Kidney (tissue), 14 donors: Measurements from ENCODE around the gene KDM3A. TPM values are rescaled to one million over a fixed set of nuclear protein-coding genes. Genes with fewer than 3 reads are reported as not detected.

Experiments used
- DNase-seq, 5 donors: peaks; one replicate each; pipeline ENCODE4 v3.0.0-alpha.2; 2013 to 2020
- FAIRE-seq: peaks from 2 replicates; lab custom pipeline; 2012; peaks lifted over from hg19 to GRCh38; lab: Jason Lieb, UNC
- H3K27ac ChIP-seq, 2 donors: one replicate each; pipeline ENCODE4 v1.7.0; 2013; ENCODE audit warnings: low read depth in 2 of 2, low read length in 2 of 2, inconsistent platforms in 1 of 2
- H3K27me3 ChIP-seq: one replicate; pipeline ENCODE4 v1.7.1; 2013; ENCODE audit warnings: low read length, inconsistent platforms; ENCODE audit not compliant: control insufficient read depth, insufficient read depth
- H3K36me3 ChIP-seq, 3 donors: one replicate each; pipeline versions ENCODE4 v1.7.0 to v1.7.1; 2013; ENCODE audit warnings: low read length in 3 of 3, control low read depth in 1 of 3, inconsistent platforms in 1 of 3; ENCODE audit not compliant: insufficient read depth in 3 of 3, control insufficient read depth in 2 of 3
- H3K4me1 ChIP-seq, 3 donors: one replicate each; pipeline versions ENCODE4 v1.7.0 to v1.7.1; 2013; ENCODE audit warnings: low read length in 3 of 3, inconsistent platforms in 1 of 3, low read depth in 1 of 3; ENCODE audit not compliant: control insufficient read depth in 2 of 3, insufficient read depth in 2 of 3
- H3K4me3 ChIP-seq, 3 donors: one replicate each; pipeline versions ENCODE4 v1.7.0 to v1.8.1; 2013; ENCODE audit warnings: low read length in 3 of 3, control low read depth in 1 of 3, inconsistent platforms in 1 of 3
- H3K9ac ChIP-seq, 3 donors: one replicate each; pipeline versions ENCODE4 v1.7.0 to v1.7.1; 2013; ENCODE audit warnings: low read length in 3 of 3, control low read depth in 1 of 3, inconsistent platforms in 1 of 3
- H3K9me3 ChIP-seq, 3 donors: one replicate each; pipeline versions ENCODE4 v1.7.0 to v1.7.1; 2013; ENCODE audit warnings: low read length in 3 of 3, control low read depth in 1 of 3, inconsistent platforms in 1 of 3; ENCODE audit not compliant: control insufficient read depth in 2 of 3, insufficient read depth in 1 of 3
- intact Hi-C: fragments of 100-400 bp; cut with DNase I; formaldehyde crosslinking; loops from one replicate; pipeline ENCODE4 v1.11.1; 2022
- polyA plus RNA-seq: library from polyadenylated mRNA; stranded (reverse); fragments of 350-450 nt; fragmentation: Illumina TruSeq; extraction: RNeasy Lipid Tissue Mini Kit (QIAGEN cat#74804); gene quantifications from one replicate; pipeline ENCODE4 v1.2.3, GENCODE V29; 2014; ENCODE audit warnings: low read depth, low replicate concordance; ENCODE audit not compliant: insufficient read depth
- total RNA-seq: library from RNA; stranded (reverse); fragmentation: NEBNext Ultra II Directional; extraction: Animal tissue kit (Norgen Biotek cat#: 25700); gene quantifications from one replicate; pipeline ENCODE4 v1.2.1, GENCODE V29; 2021
- TF ChIP-seq, protein P1 (sequence below): IDR thresholded peaks from 3 replicates; pipeline ENCODE4 v1.5.1; 2012; ENCODE audit warnings: mild to moderate bottlenecking, moderate library complexity, borderline replicate concordance; ENCODE audit not compliant: insufficient read depth; ENCODE audit errors: extremely low read depth
- donor health status: control.
- donor health status: control.
- donor health status: control.
- donor health status: control.
- donor health status: control.
- donor health status: DM: yes; HTN: yes; CAD: no.
- donor health status: Normal renal cell carcinoma (clear cell type).

Gene KDM3A
- total and polyA plus RNA-seq, 2 donors from 2014 or later: 10.9 to 43.8 TPM

DNA sequence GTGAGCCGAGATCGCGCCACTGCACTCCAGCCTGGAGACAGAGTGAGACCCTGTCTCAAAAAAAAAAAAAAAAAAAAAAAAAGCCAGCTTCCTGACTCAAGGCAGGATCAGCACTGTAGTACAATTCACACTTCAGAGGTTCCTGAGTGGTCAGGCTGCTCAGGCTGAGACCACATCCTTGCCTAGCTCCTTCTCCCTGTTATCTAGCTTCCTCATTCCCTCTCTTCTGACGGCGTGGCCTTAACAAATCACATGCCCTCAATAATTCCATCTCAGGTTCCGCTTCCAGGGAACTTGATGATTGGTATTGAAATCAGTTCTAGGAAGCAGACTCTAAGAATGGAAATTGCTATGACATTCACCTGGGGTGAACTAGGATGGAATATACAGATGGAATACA is 29.8 kb upstream of the KDM3A start:
- Histone ChIP-seq H3K4me3 (no peak overlapping the region), H3K9ac (no peak overlapping the region), H3K4me1 (no peaks in the 10 kb centered on the region), H3K27ac (no peak overlapping the region), H3K36me3 (no peaks in the 10 kb centered on the region), H3K9me3 (no peaks in the 10 kb centered on the region), H3K27me3 (peaks cover 3% of the 10 kb centered on the region)
- intact Hi-C loops: no loop called here
- no peak for FAIRE-seq
- no peak for DNase-seq
- TF ChIP-seq, protein P1, sequence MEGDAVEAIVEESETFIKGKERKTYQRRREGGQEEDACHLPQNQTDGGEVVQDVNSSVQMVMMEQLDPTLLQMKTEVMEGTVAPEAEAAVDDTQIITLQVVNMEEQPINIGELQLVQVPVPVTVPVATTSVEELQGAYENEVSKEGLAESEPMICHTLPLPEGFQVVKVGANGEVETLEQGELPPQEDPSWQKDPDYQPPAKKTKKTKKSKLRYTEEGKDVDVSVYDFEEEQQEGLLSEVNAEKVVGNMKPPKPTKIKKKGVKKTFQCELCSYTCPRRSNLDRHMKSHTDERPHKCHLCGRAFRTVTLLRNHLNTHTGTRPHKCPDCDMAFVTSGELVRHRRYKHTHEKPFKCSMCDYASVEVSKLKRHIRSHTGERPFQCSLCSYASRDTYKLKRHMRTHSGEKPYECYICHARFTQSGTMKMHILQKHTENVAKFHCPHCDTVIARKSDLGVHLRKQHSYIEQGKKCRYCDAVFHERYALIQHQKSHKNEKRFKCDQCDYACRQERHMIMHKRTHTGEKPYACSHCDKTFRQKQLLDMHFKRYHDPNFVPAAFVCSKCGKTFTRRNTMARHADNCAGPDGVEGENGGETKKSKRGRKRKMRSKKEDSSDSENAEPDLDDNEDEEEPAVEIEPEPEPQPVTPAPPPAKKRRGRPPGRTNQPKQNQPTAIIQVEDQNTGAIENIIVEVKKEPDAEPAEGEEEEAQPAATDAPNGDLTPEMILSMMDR: no peak

DNA sequence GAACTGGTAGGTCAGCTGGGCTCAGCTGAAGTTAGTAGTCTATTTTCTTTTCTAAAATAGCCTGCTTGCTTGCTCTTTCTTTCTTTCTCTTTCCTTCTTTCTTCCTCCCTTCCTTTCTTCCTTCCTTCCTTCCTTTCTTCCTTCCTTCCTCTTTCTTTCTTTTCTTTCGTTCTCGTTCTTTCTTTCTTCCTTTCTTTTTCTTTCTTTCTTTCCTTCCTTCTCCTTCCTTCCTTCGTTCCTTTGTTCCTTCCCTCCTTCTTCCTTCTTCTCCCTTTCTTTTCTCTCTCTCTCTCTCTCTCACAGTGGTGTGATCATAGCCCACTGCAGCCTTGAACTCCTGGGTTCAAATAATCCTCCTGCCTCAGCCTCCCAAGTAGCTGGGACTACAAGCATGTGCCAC is 29.2 kb upstream of the KDM3A start:
- Histone ChIP-seq H3K9ac (no peak overlapping the region), H3K27me3 (peaks cover 3% of the 10 kb centered on the region), H3K4me3 (no peak overlapping the region), H3K36me3 (no peaks in the 10 kb centered on the region), H3K27ac (no peak overlapping the region), H3K9me3 (no peaks in the 10 kb centered on the region), H3K4me1 (no peaks in the 10 kb centered on the region)
- no peak for FAIRE-seq
- intact Hi-C loops: no loop called here
- TF ChIP-seq, protein P1: no peak
- no peak for DNase-seq

DNA sequence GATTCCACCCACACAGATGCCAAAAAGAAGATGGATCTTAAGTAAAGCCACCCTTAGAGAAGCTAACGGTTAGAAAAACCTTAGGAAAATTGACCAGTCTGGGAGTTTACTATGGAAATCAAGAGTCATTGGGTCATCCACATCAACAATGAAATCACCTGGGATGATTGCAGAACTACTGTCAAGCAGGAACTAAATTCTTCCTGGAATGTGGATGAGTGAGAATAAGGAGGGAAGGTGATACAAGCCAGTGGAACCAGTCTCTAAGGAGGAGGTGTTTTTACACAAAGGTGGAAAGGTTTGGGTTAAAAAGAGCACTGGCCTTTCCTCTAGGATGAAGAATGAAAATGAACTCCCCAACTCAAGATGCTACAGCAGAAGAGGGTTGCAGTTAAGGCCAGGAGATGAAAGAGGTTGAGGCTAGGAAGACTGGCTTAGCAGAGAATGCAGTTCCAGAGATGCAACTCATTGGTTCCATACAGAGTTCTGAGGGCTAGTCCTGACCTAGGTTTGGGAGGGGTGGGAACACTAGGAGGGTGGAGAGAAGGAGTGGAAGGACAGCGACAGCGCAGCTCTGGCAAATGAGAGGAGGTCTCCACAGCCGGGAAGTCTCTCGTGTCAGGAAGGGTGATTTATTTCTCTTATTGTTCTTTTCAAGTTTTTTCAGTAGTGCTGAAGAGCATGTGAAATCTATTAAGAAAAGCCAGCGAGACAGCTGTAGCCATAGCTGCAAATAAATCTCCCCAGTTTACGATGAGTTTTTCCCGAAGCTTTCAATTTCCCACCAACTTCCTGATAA is 27.7 kb upstream of the KDM3A start:
- Histone ChIP-seq H3K36me3 (no peaks in the 10 kb centered on the region), H3K4me1 (no peaks in the 10 kb centered on the region), H3K27me3 (peaks cover 3% of the 10 kb centered on the region), H3K9me3 (no peaks in the 10 kb centered on the region), H3K4me3 (no peak overlapping the region), H3K27ac (no peak overlapping the region), H3K9ac (no peak overlapping the region)
- DNase-seq: peak in 3 of 5 donors; percentile 44 to 85 (median 81)
- TF ChIP-seq, protein P1: no peak
- no peak for FAIRE-seq
- intact Hi-C loops: no loop called here
